ENCODE results near the gene PLXDC1.

DNA sequence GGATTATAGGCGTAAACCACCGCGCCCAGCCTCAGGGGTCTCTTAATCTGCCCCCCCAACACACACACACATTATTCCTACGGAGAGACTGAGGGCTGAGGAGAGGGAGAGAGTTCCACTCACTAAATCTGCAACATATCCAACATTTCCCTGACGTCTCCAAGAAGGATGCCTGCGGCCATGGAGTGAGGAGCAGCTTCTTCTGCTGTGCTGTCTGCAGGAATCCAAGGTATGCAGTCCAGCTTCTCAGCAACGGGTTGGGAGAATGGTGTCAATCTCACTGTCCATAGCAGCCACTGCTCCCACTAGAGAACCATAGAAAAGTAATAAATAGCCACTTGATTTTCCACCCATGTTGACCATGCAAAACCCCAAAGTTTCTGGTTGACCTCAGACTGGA is 5.1 kb upstream of the PLXDC1 start:
- TF ChIP-seq CTCF (IDR thresholded peaks at IDR 0.05) (no peak), EZH2 (IDR thresholded peaks at IDR 0.05) (no peak), EZH2phosphoT487 (IDR thresholded peaks at IDR 0.05) (no peak)

Measured in neural progenitor cell (in vitro differentiated cells).